HepG2 (cell line): Measurements from ENCODE around the gene HDGFL2. TPM values are rescaled to one million over a fixed set of nuclear protein-coding genes. Genes with fewer than 3 reads are reported as not detected.

Source experiments
- BRF2 ChIP-seq: sonication (generic); formaldehyde crosslinking; IDR thresholded peaks from 2 replicates; pipeline ENCODE4 v1.8.1; 2022; ENCODE audit warnings: mild to moderate bottlenecking, missing genetic modification reagents
- ELF1 ChIP-seq: sonication (generic); formaldehyde crosslinking; IDR thresholded peaks from 2 replicates; pipeline ENCODE4 v1.4.0; 2020; ENCODE audit warnings: missing genetic modification reagents
- FOXO4 ChIP-seq: sonication (generic); formaldehyde crosslinking; conservative IDR thresholded peaks from 2 replicates; pipeline ENCODE4 v1.8.1; 2023; ENCODE audit warnings: missing genetic modification reagents
- GLI4 ChIP-seq: sonication (generic); formaldehyde crosslinking; IDR thresholded peaks from 2 replicates; pipeline ENCODE4 v1.5.1; 2020; ENCODE audit warnings: missing genetic modification reagents, mild to moderate bottlenecking, moderate library complexity, borderline replicate concordance
- GMEB1 ChIP-seq: sonication (generic); formaldehyde crosslinking; IDR thresholded peaks from 2 replicates; pipeline ENCODE4 v1.5.1; 2020; ENCODE audit warnings: missing genetic modification reagents, mild to moderate bottlenecking, borderline replicate concordance
- JDP2 ChIP-seq: sonication (generic); formaldehyde crosslinking; IDR thresholded peaks from 2 replicates; pipeline ENCODE4 v1.8.1; 2022; ENCODE audit warnings: missing genetic modification reagents, borderline replicate concordance
- NFAT5 ChIP-seq: sonication (generic); formaldehyde crosslinking; IDR thresholded peaks from 2 replicates; pipeline ENCODE4 v1.4.0; 2020; ENCODE audit warnings: missing genetic modification reagents
- NFATC3 ChIP-seq: sonication (generic); formaldehyde crosslinking; IDR thresholded peaks from 2 replicates; pipeline ENCODE4 v1.5.1; 2020; ENCODE audit warnings: mild to moderate bottlenecking, missing genetic modification reagents
- NR2C2 ChIP-seq: sonication (generic); formaldehyde crosslinking; IDR thresholded peaks from 2 replicates; pipeline ENCODE4 v1.4.0; 2020; ENCODE audit warnings: missing genetic modification reagents, mild to moderate bottlenecking, moderate library complexity, borderline replicate concordance
- SRY ChIP-seq: sonication (generic); formaldehyde crosslinking; IDR thresholded peaks from 2 replicates; pipeline ENCODE4 v1.8.0; 2022; ENCODE audit warnings: mild to moderate bottlenecking, missing genetic modification reagents
- ZBTB43 ChIP-seq: sonication (generic); formaldehyde crosslinking; conservative IDR thresholded peaks from 2 replicates; pipeline ENCODE4 v1.4.0; 2020; ENCODE audit warnings: missing genetic modification reagents
- ZNF138 ChIP-seq: sonication (generic); formaldehyde crosslinking; IDR thresholded peaks from 2 replicates; pipeline ENCODE4 v1.5.0; 2020; ENCODE audit warnings: mild to moderate bottlenecking, low read depth, missing genetic modification reagents
- ZNF431 ChIP-seq: sonication (generic); formaldehyde crosslinking; IDR thresholded peaks from 2 replicates; pipeline ENCODE4 v1.9.0; 2022; ENCODE audit warnings: missing genetic modification reagents, low read depth, mild to moderate bottlenecking, borderline replicate concordance
- ZSCAN12 ChIP-seq: sonication (generic); formaldehyde crosslinking; IDR thresholded peaks from 2 replicates; pipeline ENCODE4 v1.9.0; 2021; ENCODE audit warnings: mild to moderate bottlenecking, missing genetic modification reagents
- ZUFSP ChIP-seq: sonication (generic); formaldehyde crosslinking; IDR thresholded peaks from 2 replicates; pipeline ENCODE4 v1.9.0; 2021; ENCODE audit warnings: missing genetic modification reagents, mild to moderate bottlenecking, borderline replicate concordance
- polyA plus RNA-seq, 8 experiments: library from polyadenylated mRNA; depleted of rRNA in 3 of 8; stranded (reverse) in 7 of 8; unstranded in 1 of 8; fragments of >200 nt; fragmentation: Illumina TruSeq in 4 of 8; extraction: Trizol in 4 of 8; gene quantifications; 2 replicates each; pipeline versions ENCODE4 v1.2.1 to v1.2.3, GENCODE V29; 2011 to 2016; ENCODE audit warnings: low read depth in 4 of 8, missing spikeins in 1 of 8, mixed read lengths in 1 of 8; ENCODE audit not compliant: insufficient read depth in 1 of 8
- total RNA-seq, 5 experiments: library from RNA; depleted of rRNA; stranded (reverse); fragments of >200 nt; fragmentation: Illumina TruSeq; extraction: Trizol; gene quantifications; 2 replicates each; pipeline ENCODE4 v1.2.3, GENCODE V29; 2016; ENCODE audit warnings: low read depth in 1 of 5

Gene HDGFL2
- total and polyA plus RNA-seq, 2 of the 13 experiments (the other 11 are each of a cell fraction or from before 2014, with no cell fraction given), result 20.0 to 51.1 TPM

- TF ChIP-seq FOXO4 (CRISPR knock-in tag) (no peak), NFAT5 (CRISPR knock-in tag) (no peak; the same call in 1 of the 2 replicates), ZBTB43 (CRISPR knock-in tag) (peak; percentile 43; the same call in 1 of the 2 replicates), GMEB1 (CRISPR knock-in tag) (no peak), ELF1 (CRISPR knock-in tag) (no peak; the same call in 1 of the 2 replicates), NFATC3 (no peak), ZUFSP (CRISPR knock-in tag) (no peak), NR2C2 (CRISPR knock-in tag) (no peak), ZNF138 (CRISPR knock-in tag) (no peak), BRF2 (CRISPR knock-in tag) (no peak), JDP2 (no peak), GLI4 (CRISPR knock-in tag) (no peak), ZNF431 (CRISPR knock-in tag) (no peak), ZSCAN12 (CRISPR knock-in tag) (no peak), SRY (CRISPR knock-in tag) (0 out of 2 replicates have a peak, but pooled peaks have one; percentile 11)
Measured at GRCh38 chr19:4518345-4519171, 46.5 kb downstream of the HDGFL2 start, which contains the start of gene PLIN4 (continued).
